BE2C (cell line): ENCODE measurements around the gene SCGB1D4.

ENCODE experiments used
- DNase-seq: peaks from one replicate; pipeline ENCODE4 v3.0.0-alpha.2; 2020
- H3K27me3 ChIP-seq: fragments of 250-450 bp; sonication (Bioruptor Pico); 2 replicates; pipeline ENCODE4 v1.5.1; 2020; ENCODE audit warnings: mild to moderate bottlenecking
- H3K36me3 ChIP-seq: fragments of 250-450 bp; sonication (Bioruptor Pico); 2 replicates; pipeline ENCODE4 v1.5.1; 2020; ENCODE audit warnings: mild to moderate bottlenecking
- H3K4me1 ChIP-seq: fragments of 250-450 bp; sonication (Bioruptor Pico); 2 replicates; pipeline ENCODE4 v1.5.1; 2020
- H3K4me3 ChIP-seq: 2 replicates; pipeline ENCODE4 v1.5.1; 2011; ENCODE audit warnings: low read depth, low read length
- H3K9me3 ChIP-seq: fragments of 250-450 bp; sonication (Bioruptor Pico); 2 replicates; pipeline ENCODE4 v1.5.1; 2020
- TF ChIP-seq, protein P1 (sequence below): IDR thresholded peaks from 2 replicates; pipeline ENCODE4 v1.5.1; 2012; ENCODE audit warnings: mild to moderate bottlenecking, low read depth, low read length

SCGB1D4 gene

GRCh38 chr11:62295504-62295903 lies 3.4 kb downstream of the SCGB1D4 start:
- Histone ChIP-seq H3K4me3 (no peak overlapping the region), H3K9me3 (no peaks in the 10 kb centered on the region), H3K36me3 (no peaks in the 10 kb centered on the region), H3K4me1 (no peaks in the 10 kb centered on the region), H3K27me3 (no peaks in the 10 kb centered on the region)
- TF ChIP-seq, protein P1, sequence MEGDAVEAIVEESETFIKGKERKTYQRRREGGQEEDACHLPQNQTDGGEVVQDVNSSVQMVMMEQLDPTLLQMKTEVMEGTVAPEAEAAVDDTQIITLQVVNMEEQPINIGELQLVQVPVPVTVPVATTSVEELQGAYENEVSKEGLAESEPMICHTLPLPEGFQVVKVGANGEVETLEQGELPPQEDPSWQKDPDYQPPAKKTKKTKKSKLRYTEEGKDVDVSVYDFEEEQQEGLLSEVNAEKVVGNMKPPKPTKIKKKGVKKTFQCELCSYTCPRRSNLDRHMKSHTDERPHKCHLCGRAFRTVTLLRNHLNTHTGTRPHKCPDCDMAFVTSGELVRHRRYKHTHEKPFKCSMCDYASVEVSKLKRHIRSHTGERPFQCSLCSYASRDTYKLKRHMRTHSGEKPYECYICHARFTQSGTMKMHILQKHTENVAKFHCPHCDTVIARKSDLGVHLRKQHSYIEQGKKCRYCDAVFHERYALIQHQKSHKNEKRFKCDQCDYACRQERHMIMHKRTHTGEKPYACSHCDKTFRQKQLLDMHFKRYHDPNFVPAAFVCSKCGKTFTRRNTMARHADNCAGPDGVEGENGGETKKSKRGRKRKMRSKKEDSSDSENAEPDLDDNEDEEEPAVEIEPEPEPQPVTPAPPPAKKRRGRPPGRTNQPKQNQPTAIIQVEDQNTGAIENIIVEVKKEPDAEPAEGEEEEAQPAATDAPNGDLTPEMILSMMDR: no peak
- DNase-seq: no peak

- no peak for DNase-seq
- Histone ChIP-seq H3K9me3 (no peaks in the 10 kb centered on the region), H3K36me3 (no peaks in the 10 kb centered on the region), H3K4me3 (no peak overlapping the region), H3K27me3 (no peaks in the 10 kb centered on the region), H3K4me1 (no peaks in the 10 kb centered on the region)
- TF ChIP-seq, protein P1: no peak
Observed at GRCh38 chr11:62280452-62280851, 18.4 kb downstream of the SCGB1D4 start.

DNA sequence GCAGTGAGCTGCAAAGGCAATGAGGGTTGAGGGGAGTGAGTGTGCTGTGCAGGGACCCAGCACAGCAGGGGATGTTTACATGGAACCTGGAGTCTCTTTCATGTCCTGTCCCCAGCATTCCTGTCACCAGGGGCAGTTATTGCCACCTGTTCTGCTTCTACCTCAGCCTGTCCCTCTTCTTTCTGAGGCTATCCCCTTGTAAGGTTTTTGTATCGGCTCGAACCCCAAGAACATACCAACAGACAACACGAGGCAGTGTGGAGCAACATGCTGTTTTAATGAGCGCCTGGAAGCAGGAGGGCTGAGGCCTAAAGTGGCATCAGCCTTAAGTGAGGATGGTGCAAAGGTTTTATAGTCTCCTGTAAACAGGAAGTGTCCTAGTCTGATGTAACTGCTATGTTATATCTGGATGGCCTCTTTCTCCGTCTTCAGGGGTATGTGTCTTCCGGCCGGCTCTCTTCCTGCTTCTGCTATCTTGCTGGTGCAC lies 25.0 kb downstream of the SCGB1D4 start:
- TF ChIP-seq, protein P1: no peak
- DNase-seq: no peak
- Histone ChIP-seq H3K4me3 (no peak overlapping the region), H3K36me3 (no peaks in the 10 kb centered on the region), H3K4me1 (no peaks in the 10 kb centered on the region), H3K27me3 (no peaks in the 10 kb centered on the region), H3K9me3 (no peaks in the 10 kb centered on the region)

- Histone ChIP-seq H3K9me3 (no peaks in the 10 kb centered on the region), H3K4me3 (no peak overlapping the region), H3K27me3 (no peaks in the 10 kb centered on the region), H3K4me1 (no peaks in the 10 kb centered on the region), H3K36me3 (no peaks in the 10 kb centered on the region)
- DNase-seq: no peak
- TF ChIP-seq, protein P1: no peak
Observed at GRCh38 chr11:62273284-62273683, 25.6 kb downstream of the SCGB1D4 start.

DNA sequence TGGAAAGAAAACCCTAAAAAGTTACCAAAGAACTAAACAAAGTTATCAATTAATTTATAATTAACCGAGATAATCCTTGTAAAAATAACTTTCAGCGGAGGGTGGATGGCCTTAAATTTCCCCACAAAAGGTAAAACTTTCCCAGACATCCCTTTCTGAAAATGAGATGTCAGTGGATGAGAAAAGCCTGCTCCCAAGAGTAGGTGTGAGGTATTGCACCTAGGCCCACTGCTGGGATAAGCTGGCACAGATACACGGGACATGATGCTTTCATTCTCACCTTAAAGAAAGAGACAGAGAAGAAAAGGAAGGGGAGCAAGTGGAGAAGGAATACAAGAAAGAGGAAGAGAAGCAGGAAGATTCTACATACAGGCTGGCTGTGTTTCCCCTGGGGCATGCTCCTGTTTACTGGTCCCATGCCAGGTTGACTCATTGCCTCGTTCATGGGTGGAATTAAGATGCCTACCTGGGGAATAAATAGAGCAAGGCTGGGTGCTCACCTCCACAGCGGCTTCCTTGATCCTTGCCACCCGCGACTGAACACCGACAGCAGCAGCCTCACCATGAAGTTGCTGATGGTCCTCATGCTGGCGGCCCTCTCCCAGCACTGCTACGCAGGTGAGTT lies 29.1 kb downstream of the SCGB1D4 start, which contains the start of gene SCGB2A2:
Gene SCGB2A2, plus strand, starts transcription at position 505 of the 625 bp plus-strand sequence. Its CDS starts 59 bp downstream, at position 564.
- no peaks in the 10 kb centered on the region for H3K9me3 ChIP-seq
- TF ChIP-seq, protein P1: peak; percentile 22; the same call in 1 of the 2 replicates
- H3K27me3 ChIP-seq: no peaks in the 10 kb centered on the region; the same call in 1 of the 2 replicates
- DNase-seq: no peak
- no peak within 1 kb of the TSS for H3K4me3 ChIP-seq
- H3K4me1 ChIP-seq: no peaks in the 10 kb centered on the region
- no peaks in the 10 kb centered on the region for H3K36me3 ChIP-seq

GRCh38 chr11:62267576-62267975 lies 31.3 kb downstream of the SCGB1D4 start:
- Histone ChIP-seq H3K4me3 (no peak overlapping the region), H3K36me3 (no peaks in the 10 kb centered on the region), H3K9me3 (no peaks in the 10 kb centered on the region), H3K27me3 (no peaks in the 10 kb centered on the region; the same call in 1 of the 2 replicates), H3K4me1 (no peaks in the 10 kb centered on the region)
- DNase-seq: no peak
- TF ChIP-seq, protein P1: no peak
